ENCODE measurements around the gene SPSB3. TPM values are rescaled to one million over a fixed set of nuclear protein-coding genes. Genes with fewer than 3 reads are reported as not detected.

SPSB3 gene
- total RNA-seq, 2 experiments from 2014 or later: 46.4 to 47.7 TPM

DNA sequence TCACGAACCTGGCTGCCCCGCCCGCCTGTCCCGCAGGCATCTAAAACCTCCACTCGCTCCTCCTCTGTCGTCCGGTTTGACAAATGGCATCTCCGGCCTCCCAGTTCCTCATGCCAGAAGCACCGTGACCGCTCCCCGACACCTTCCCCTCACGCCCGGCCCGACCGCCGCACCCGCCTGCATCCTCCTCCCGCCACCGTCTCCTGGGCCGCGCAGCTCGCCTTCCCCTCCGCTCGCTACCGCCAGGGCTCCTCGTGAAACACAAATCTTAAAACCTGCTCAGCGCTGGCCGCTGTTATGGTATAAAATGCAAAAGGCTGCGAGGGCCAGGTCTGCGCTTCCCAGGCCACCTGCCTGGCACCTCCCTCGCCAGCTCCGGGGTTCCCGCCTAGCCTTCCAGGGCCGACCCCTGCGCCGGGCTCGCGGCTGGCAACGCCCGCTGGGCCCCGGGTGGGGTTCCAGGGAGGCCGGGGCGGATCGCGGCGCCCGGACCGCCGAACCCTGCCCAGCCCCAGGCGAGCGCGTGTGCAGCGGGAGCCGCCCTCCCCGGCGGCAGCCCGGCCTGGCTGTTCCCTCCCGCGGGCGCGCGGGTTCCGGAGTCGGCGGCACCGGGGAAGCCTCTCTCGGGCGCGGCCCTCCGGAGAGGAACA is 488 bp downstream of the SPSB3 start:
- H3K4me1 Mint-ChIP-seq: peaks cover 22% of the 10 kb centered on the region
- DNase-seq: peak; percentile 38
- H3K27ac Mint-ChIP-seq: peak overlapping the region; percentile 76
- peak overlapping the region; percentile 91 for H3K4me3 Mint-ChIP-seq
- ChIA-PET POLR2A (interaction anchor here (0.7 to 5.1 kb wide), 20 partner anchors 9 to 678 kb away, joined by 3 to 101 read pairs (median 5); partner anchors contain the start of genes EME2, FAHD1, HAGH and IGFALS), CTCF (interaction anchor here (0.8 to 2.7 kb wide), 7 partner anchors 8 to 361 kb away, joined by 3 to 32 read pairs (median 4); partner anchors contain the start of genes EME2, FAHD1, MAPK8IP3 and MRPS34)
- no peaks in the 10 kb centered on the region for H3K27me3 Mint-ChIP-seq
- H3K9me3 Mint-ChIP-seq: no peaks in the 10 kb centered on the region
- peaks cover 6% of the 10 kb centered on the region for H3K36me3 Mint-ChIP-seq (ENCODE audit: low read depth)

- Mint-ChIP-seq H3K27ac (peak overlapping the region; percentile 76), H3K4me1 (peaks cover 22% of the 10 kb centered on the region), H3K9me3 (no peaks in the 10 kb centered on the region), H3K4me3 (peak overlapping the region; percentile 84), H3K36me3 (ENCODE audit: low read depth) (peaks cover 10% of the 10 kb centered on the region), H3K27me3 (no peaks in the 10 kb centered on the region)
- DNase-seq: no peak
- CTCF ChIA-PET: interaction anchor here (2.7 kb wide), 1 partner anchor 7 kb away, joined by 16 read pairs; no protein-coding TSS in a partner anchor
- POLR2A ChIA-PET: interaction anchor here (0.7 to 5.1 kb wide), 4 partner anchors 9 to 374 kb away, joined by 4 to 101 read pairs (median 8); partner anchors contain the start of genes EME2, MRPS34, NME3 and RPS2
Observed at GRCh38 chr16:1781254-1781653, 1.1 kb downstream of the SPSB3 start.

DNA sequence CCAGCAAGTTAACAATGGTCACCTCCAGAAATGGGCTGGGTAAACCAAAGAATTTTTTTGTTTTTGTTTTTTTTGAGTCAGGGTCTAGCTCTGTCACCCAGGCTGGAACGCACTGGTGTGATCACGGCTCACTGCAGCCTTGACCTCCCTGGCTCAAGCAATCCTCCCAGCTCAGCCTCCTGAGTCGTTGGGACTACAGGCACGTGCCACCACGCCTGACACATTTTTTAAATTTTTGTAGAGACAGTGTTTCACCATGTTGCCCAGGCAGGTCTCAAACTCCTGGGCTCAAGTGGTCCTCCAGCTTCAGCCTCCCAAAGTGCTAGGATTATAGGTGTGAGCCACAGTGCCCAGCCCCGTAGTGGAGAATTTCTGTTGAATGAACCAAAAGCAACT is 1.7 kb downstream of the SPSB3 start:
- Mint-ChIP-seq H3K9me3 (no peaks in the 10 kb centered on the region), H3K27me3 (no peaks in the 10 kb centered on the region), H3K27ac (no peak overlapping the region), H3K4me1 (peaks cover 22% of the 10 kb centered on the region), H3K36me3 (ENCODE audit: low read depth) (peaks cover 10% of the 10 kb centered on the region), H3K4me3 (no peak overlapping the region)
- POLR2A ChIA-PET: interaction anchor here (1.0 to 5.1 kb wide), 2 partner anchors 9 to 75 kb away, joined by 3 to 101 read pairs; partner anchors contain the start of genes EME2, MAPK8IP3, MRPS34 and NME3
- no peak for DNase-seq
- CTCF ChIA-PET: no interaction called here

GRCh38 chr16:1779741-1780676 is 2.4 kb downstream of the SPSB3 start:
- H3K4me1 Mint-ChIP-seq: peaks cover 20% of the 10 kb centered on the region
- peak overlapping the region; percentile 24 for H3K4me3 Mint-ChIP-seq
- H3K27ac Mint-ChIP-seq: no peak overlapping the region
- H3K36me3 Mint-ChIP-seq (ENCODE audit: low read depth): peaks cover 9% of the 10 kb centered on the region
- CTCF ChIA-PET: no interaction called here
- no peaks in the 10 kb centered on the region for H3K27me3 Mint-ChIP-seq
- POLR2A ChIA-PET: interaction anchor here (0.6 to 1.0 kb wide), 2 partner anchors 74 to 185 kb away, joined by 3 read pairs; partner anchors contain the start of genes MAPK8IP3 and RPS2
- no peaks in the 10 kb centered on the region for H3K9me3 Mint-ChIP-seq
- DNase-seq: no peak

DNA sequence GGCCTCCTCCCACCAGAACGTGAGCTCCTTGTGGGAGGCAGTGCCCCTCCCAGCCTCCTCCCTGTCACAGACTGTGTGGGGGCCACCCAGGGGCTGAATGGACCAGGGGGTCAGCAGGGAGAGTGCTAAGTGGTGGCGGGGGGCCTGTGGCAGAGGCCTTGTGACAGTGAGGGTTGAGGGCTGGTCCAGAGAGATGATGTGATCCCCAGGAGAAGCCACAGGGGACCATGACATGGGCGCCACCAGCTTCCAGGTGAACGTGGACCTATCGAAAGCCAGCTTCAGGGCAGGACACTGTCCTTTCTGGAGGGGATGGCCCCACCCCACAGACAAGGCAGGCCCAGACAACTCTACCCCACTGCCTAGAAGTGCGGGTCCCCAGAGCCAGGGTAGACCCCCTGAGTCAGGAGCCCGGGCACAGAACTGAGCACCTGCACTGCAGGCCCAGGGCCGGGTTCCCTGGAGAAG is 3.1 kb downstream of the SPSB3 start:
- H3K36me3 Mint-ChIP-seq (ENCODE audit: low read depth): peaks cover 8% of the 10 kb centered on the region
- H3K27me3 Mint-ChIP-seq: no peaks in the 10 kb centered on the region
- no peak for DNase-seq
- CTCF ChIA-PET: no interaction called here
- peak overlapping the region; percentile 27 for H3K4me3 Mint-ChIP-seq
- POLR2A ChIA-PET: no interaction called here
- H3K9me3 Mint-ChIP-seq: no peaks in the 10 kb centered on the region
- H3K4me1 Mint-ChIP-seq: peaks cover 22% of the 10 kb centered on the region
- H3K27ac Mint-ChIP-seq: no peak overlapping the region

GRCh38 chr16:1778200-1779179 is 3.9 kb downstream of the SPSB3 start:
- Mint-ChIP-seq H3K27me3 (no peaks in the 10 kb centered on the region), H3K27ac (no peak overlapping the region), H3K4me1 (peaks cover 20% of the 10 kb centered on the region), H3K36me3 (ENCODE audit: low read depth) (peaks cover 8% of the 10 kb centered on the region), H3K9me3 (no peaks in the 10 kb centered on the region), H3K4me3 (peak overlapping the region; percentile 27)
- ChIA-PET CTCF (no interaction called here), POLR2A (no interaction called here)
- DNase-seq: no peak

- no peak overlapping the region for H3K27ac Mint-ChIP-seq
- peaks cover 5% of the 10 kb centered on the region for H3K36me3 Mint-ChIP-seq (ENCODE audit: low read depth)
- no peaks in the 10 kb centered on the region for H3K27me3 Mint-ChIP-seq
- ChIA-PET POLR2A (no interaction called here), CTCF (no interaction called here)
- no peak overlapping the region for H3K4me3 Mint-ChIP-seq
- DNase-seq: no peak
- H3K9me3 Mint-ChIP-seq: no peaks in the 10 kb centered on the region
- H3K4me1 Mint-ChIP-seq: peaks cover 16% of the 10 kb centered on the region
Observed at GRCh38 chr16:1777375-1778199, 4.8 kb downstream of the SPSB3 start.

- no peak overlapping the region for H3K4me3 Mint-ChIP-seq
- no peaks in the 10 kb centered on the region for H3K27me3 Mint-ChIP-seq
- H3K4me1 Mint-ChIP-seq: peaks cover 20% of the 10 kb centered on the region
- no peak for DNase-seq
- POLR2A ChIA-PET: no interaction called here
- no peaks in the 10 kb centered on the region for H3K9me3 Mint-ChIP-seq
- peaks cover 10% of the 10 kb centered on the region for H3K36me3 Mint-ChIP-seq (ENCODE audit: low read depth)
- no peak overlapping the region for H3K27ac Mint-ChIP-seq
- CTCF ChIA-PET: no interaction called here
Observed at GRCh38 chr16:1776991-1777374, 5.4 kb downstream of the SPSB3 start.

GRCh38 chr16:1776672-1776955 is 5.8 kb downstream of the SPSB3 start:
- DNase-seq: no peak
- Mint-ChIP-seq H3K27ac (no peak overlapping the region), H3K36me3 (ENCODE audit: low read depth) (peaks cover 13% of the 10 kb centered on the region), H3K4me3 (no peak overlapping the region), H3K27me3 (no peaks in the 10 kb centered on the region), H3K9me3 (no peaks in the 10 kb centered on the region), H3K4me1 (peaks cover 17% of the 10 kb centered on the region)
- ChIA-PET POLR2A (no interaction called here), CTCF (no interaction called here)

- ChIA-PET CTCF (interaction anchor here (1.4 kb wide), 1 partner anchor 70 kb away, joined by 3 read pairs; the partner anchor contains the start of gene MAPK8IP3), POLR2A (interaction anchor here (1.4 kb wide), 1 partner anchor 11 kb away, joined by 3 read pairs; no protein-coding TSS in a partner anchor)
- Mint-ChIP-seq H3K4me1 (peaks cover 11% of the 10 kb centered on the region), H3K9me3 (no peaks in the 10 kb centered on the region), H3K27me3 (no peaks in the 10 kb centered on the region), H3K4me3 (no peak overlapping the region), H3K36me3 (ENCODE audit: low read depth) (peaks cover 13% of the 10 kb centered on the region), H3K27ac (no peak overlapping the region)
- DNase-seq: no peak
Observed at GRCh38 chr16:1775846-1776671, 6.3 kb downstream of the SPSB3 start.

All from activated CD4-positive, alpha-beta memory T cell treated with anti-CD3 and anti-CD28 coated beads, Interleukin-2, amount 10 ng/mL, durations not matched to agents 7 days and 5 days (primary cell).